Stimulated activated CD4-positive, alpha-beta T cell treated with anti-CD3 and anti-CD28 coated beads, Interleukin-4, amount 100 ng/mL, for 48 hours (primary cell): ENCODE data around the gene SPATS2.
"Not testable (repeated sequence)": the region's sequence is repeated elsewhere in the genome, so short reads cannot be mapped to it uniquely, and the experiment has no call there.

Experiments
- DNase-seq, 2 donors: peaks; one replicate each; pipeline ENCODE4 v3.0.0-alpha.2; 2020; ENCODE audit warnings: low read depth in 2 of 2

Gene SPATS2

DNA sequence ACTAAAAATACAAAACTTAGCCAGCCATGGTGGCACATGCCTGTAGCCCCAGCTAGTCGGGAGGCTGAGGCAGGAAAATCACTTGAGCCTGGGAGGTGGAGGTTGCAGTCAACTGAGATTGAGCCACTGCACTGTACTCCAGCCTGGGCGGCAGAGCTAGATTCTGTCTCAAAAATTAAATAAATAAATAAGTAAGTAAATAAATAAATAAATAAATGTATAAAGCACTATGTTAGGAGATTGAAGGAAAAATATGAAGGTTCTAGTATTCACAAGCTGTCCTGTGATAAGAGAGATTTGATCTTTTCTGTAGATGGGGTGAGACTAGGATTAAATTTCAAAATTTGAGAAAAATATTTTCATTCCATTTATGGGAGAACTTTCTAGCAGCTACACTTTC lies 14.9 kb upstream of the SPATS2 start:
- DNase-seq, result no peak

- no peak for DNase-seq
Observed at GRCh38 chr12:49355913-49356312, 11.3 kb upstream of the SPATS2 start.

DNA sequence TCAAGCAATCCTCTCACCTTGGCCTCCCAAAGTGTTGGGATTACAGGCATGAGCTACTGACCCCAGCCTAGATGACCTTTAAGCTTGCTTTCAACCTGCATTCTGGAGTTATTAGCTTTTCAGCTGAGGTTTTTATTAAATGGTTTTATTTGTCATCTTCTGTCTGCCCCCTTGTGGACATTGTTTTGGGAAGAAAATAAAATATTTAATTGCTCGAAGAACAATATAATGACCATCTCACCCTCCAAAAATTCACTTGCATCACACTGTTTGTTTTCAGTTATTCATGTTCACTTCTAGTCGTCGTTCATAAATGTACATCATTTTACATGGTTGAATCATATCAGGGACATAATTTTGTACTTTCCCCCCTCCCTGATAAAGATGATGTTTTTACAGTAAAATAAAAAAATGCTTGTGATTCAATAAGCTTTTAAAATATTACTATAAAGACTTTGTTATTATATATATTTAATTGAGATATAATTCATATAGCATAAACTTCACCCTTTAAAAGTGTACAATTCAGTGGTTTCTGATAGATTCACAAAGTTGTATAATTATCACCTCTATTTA lies 10.1 kb upstream of the SPATS2 start:
- no peak for DNase-seq

- no peak for DNase-seq
Observed at GRCh38 chr12:49358483-49359141, 8.7 kb upstream of the SPATS2 start.

DNA sequence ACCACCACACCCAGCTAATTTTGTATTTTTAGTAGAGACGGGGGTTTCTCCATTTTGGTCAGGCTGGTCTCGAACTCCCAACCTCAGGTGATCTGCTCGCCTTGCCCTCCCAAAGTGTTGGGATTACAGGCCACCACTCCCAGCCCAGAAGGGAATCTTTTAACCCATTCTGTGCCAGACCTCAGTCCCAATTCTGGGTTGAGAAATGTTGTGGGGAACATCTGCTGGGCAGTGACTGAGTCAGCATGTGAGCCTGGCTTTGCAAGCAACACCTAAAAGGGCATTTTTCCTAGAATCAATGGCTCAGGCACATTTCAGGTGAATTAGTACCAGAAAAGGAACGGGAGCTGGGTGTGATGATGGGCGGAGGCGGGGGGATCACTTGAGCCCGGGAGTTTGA lies 7.6 kb upstream of the SPATS2 start:
- DNase-seq, result no peak

- no peak for DNase-seq
Observed at GRCh38 chr12:49362077-49362476, 5.2 kb upstream of the SPATS2 start.

DNA sequence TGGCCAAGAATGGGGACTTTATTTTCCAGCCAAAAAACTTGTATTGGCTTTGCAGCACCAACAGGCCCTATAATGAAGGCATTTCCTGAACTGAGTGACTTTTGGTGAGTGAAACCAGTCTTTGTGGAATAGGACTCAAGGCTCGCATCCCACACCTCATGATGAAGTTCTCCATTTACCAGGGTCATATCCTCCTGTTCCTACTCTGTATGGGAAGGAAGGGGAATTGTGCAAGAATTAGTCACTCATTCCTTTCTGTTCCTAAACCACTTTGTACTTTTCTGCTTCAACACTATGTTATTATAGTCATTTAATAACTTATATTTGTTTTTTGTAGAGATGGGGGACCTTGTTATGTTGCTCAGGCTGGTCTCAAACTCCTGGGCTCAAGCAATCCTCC lies 2.3 kb upstream of the SPATS2 start:
- no peak for DNase-seq

GRCh38 chr12:49365542-49365941 lies 1.7 kb upstream of the SPATS2 start:
- DNase-seq, result no peak

- no peak for DNase-seq
Observed at GRCh38 chr12:49366096-49366651, 1.1 kb upstream of the SPATS2 start.

DNA sequence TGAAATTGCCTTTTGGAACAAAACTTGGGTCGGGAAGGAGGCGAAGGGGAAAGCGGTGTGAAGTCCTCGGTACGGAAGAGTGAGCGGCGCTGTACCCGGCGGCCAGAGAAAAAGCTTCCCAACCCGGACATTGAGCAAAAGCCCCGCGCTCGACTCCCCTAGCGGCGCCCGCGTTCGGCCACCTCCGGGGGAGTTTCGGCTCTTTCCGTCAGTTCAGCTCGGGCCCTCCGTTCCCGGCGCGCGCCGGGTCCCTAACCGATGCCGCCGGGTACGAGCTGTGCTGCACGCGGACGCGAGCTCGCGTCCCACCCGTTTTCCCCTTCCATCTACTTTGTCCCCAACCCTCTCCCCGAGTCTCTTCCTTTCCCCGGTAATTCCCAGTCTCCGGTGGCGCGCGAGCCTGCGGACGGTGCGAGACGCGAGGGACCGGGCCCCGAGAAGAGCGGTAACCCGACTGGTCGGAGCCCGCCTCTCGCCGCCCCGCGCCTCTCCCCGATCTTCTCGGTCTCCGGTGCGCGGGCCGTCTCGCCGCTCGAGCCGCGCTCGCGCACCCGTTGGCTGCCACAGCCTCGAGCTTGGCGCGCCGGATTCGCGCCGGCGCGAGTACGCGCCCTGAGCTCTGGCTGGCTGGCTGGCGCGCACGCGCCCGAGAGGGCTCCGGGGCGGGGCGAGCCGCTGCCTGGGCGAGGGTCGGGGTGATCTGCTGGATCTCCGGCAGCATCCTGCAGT lies 446 bp upstream of the SPATS2 start:
- peak; percentile 80 to 86 for DNase-seq

GRCh38 chr12:49368240-49368600 lies 958 bp downstream of the SPATS2 start:
- DNase-seq, result no peak

DNA sequence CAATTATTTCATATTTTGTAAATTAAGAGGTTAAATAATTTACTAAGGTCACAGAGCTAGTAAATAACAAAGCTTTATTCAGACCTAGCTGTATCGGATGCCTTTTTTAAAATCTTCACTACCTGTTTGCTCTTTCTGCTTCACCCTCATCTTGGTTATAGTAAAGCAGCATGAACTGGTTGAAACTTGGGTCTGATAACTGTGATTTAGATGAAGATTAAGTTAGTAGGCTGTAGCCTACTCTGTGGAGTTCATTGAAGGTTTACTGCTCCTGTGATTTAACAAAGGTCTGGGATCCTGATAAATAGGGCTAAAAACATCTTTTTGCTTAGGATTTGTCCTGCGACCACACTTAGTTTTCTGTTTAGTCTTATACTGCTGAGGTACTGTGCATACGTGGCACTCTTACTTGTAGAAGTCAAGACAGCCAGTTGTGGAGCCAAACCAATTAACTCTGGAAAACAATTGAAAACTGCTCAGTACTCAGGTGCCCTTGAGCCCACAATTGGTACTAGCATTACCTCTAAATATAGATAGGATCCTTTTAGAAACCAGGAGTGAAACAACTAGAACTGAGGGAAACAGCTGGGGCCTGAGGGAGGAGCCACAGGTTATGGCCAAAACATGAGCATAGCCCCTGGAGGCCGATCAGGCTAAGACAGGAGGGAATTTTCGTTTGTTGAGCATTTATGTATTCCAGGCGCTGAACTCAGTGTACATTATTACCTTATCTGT lies 2.3 kb downstream of the SPATS2 start:
- DNase-seq, result peak in 1 of 2 donors; percentile 16

DNA sequence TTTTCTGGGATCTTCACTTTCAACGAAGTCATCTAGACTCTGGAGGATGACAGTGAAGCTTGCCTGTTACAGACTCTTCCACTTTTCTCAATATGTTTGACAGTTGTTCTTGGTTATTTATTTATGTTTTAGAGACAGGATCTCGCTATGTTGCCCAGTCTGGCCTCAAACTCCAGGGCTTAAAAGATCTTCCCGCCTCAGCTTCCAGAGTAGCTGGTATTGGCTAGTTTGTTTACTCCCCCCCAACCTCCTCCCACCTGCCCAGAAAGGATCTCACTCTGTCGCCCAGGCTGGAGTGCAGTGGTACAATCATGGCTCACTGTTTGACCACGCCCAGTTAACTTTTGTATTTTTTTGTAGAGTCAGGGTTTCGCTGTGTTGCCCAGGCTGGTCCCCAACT lies 3.3 kb downstream of the SPATS2 start:
- DNase-seq, result no peak

GRCh38 chr12:49375406-49375805 lies 8.1 kb downstream of the SPATS2 start:
- DNase-seq, result no peak

DNA sequence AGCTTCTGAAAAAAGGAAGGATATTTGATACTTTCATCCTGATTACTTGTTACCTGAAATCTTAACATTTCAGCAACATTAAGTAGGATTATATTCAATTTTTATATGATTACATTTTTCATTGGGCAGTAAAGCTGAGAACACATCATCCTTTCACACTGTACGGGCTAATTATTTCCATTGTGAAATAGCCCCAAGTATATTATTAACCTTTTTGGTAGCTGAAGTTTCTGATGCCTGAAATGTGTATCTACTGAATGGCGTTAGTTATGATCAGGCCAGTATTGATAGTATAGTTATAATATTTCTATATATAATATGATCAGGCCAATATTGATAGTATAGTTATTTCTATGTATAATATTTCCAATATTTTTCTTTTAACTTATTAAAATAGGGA lies 10.1 kb downstream of the SPATS2 start:
- DNase-seq, result no peak

DNA sequence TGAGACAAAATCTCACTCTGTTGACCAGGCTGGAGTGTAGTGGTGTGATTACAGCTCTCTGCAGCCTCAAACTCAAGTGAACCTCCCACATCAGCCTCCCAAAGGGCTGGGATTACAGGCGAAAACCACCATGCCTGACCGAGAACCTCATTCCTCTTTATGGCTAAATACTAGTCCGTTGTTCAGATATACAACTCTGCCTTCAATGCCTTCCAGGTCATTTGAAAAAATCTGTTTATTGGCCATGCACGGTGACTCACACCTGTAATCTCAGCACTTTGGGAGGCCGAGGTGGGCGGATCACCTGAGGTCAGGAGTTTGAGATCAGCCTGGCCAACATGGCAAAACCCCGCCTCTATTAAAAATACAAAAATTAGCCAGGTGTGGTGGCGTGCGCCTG lies 12.9 kb downstream of the SPATS2 start:
- DNase-seq, result not testable (repeated sequence)

- peak; percentile 38 to 47 for DNase-seq
Observed at GRCh38 chr12:49388682-49389386, 21.6 kb downstream of the SPATS2 start.

- no peak for DNase-seq
Observed at GRCh38 chr12:49389387-49389703, 22.1 kb downstream of the SPATS2 start.

GRCh38 chr12:49397000-49397399 lies 29.7 kb downstream of the SPATS2 start:
- DNase-seq, result no peak

DNA sequence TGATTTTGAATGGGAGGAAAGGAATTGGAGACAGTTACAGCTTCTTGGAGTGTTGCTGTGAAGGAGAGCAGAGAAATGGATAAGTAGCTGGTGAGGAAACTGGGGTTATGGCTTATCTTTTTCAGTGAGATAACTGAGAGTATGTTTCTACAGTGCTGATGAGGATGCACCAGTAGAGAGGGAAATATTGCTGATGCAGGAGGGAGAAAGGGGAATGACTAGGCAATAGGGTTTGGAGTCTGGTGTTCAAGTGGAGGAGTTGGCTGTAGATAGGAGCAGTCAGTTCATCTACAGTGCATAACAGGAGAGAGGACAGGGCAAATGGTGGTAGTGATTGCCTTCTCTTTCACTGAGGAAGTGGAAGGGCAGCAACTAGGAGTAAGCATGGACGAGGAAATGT lies 33.0 kb downstream of the SPATS2 start:
- no peak for DNase-seq

DNA sequence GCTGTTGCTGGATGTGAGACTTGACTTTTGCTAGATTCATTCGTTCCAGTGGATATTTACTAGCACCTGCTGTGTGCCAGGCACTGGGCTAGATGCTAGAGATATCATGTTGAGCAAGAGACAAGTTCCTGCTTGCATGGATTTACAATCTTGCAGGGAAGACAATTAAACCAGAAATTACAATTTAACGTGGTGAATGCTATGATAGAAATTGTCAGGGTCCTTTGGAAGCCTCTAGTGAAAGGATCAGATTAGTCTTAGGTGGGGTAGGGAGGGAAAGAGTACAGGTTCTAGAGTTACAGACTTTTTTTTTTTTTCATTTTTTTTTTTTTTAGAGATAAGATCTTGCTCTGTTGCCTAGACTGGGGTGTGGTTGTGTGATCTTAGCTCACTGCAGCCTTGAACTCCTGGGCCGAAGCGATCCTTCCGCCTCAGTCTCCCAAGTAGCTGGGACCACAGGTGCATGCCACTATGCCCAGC lies 36.7 kb downstream of the SPATS2 start:
- no peak for DNase-seq

DNA sequence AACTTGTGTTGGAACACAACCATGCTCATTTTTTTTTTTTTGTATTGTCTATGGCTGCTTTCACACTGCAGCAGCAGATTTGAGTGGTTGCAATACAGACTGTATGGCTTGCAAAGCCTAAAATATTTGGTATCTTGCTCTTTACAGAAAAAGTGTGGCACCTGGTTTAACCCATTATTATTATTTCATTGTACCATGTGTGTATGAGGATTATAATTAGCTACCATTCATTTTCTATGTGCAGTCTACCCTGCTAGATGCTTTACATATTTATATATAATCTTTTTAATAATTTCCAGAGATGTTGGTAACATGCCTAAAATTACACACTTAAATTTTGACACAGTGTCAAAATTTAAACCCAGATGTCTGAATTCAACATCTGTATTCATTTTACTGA lies 37.7 kb downstream of the SPATS2 start:
- DNase-seq, result no peak
